ENCODE measurements around the gene S100A10.

S100A10 gene

DNA sequence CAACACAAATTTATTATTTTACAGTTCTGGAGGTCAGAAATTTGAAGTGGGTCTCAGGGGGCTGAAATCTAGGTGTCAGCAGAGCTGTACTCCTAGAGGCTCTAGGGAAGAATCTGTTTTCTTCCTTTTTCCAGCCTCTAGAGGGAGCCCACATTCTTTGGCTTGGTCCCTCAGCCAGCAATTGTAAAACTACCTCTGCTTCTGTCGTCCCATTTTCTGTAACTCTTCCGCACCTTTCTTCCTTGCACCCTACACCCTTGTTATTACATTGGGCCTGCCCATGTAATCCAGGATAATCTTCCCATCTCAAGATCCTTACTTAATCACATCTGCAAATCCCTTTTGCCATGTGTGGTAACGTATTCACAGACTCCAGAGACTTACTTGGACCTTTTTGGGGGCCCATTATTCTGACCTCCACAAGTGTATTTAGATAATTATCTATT, 59.6 kb downstream of the S100A10 start:
- no peak overlapping the region for H3K4me3 ChIP-seq (ENCODE audit: low read depth, low read length)
- DNase-seq = peak; percentile 44
- H3K27ac ChIP-seq = no peak overlapping the region
- H3K36me3 ChIP-seq (replicated peaks) = no peaks in the 10 kb centered on the region
- in situ Hi-C loops (cut with HindIII; ENCODE audit: low pct_ligation_motif_present, low sequenced_read_pairs) = no loop called here
- H3K27me3 ChIP-seq (replicated peaks) = no peaks in the 10 kb centered on the region
- TF ChIP-seq, protein P1, sequence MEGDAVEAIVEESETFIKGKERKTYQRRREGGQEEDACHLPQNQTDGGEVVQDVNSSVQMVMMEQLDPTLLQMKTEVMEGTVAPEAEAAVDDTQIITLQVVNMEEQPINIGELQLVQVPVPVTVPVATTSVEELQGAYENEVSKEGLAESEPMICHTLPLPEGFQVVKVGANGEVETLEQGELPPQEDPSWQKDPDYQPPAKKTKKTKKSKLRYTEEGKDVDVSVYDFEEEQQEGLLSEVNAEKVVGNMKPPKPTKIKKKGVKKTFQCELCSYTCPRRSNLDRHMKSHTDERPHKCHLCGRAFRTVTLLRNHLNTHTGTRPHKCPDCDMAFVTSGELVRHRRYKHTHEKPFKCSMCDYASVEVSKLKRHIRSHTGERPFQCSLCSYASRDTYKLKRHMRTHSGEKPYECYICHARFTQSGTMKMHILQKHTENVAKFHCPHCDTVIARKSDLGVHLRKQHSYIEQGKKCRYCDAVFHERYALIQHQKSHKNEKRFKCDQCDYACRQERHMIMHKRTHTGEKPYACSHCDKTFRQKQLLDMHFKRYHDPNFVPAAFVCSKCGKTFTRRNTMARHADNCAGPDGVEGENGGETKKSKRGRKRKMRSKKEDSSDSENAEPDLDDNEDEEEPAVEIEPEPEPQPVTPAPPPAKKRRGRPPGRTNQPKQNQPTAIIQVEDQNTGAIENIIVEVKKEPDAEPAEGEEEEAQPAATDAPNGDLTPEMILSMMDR (IDR thresholded peaks at IDR 0.05; ENCODE audit: low read depth, low read length, missing control alignments) = peak; percentile 88

Data from brain microvascular endothelial cell (primary cell).